Testis (tissue), 3 donors: ENCODE data around the gene DSPP. TPM values are rescaled to one million over a fixed set of nuclear protein-coding genes. Genes with fewer than 3 reads are reported as not detected.

Experiments
- DNase-seq: peaks from one replicate; pipeline ENCODE4 v3.0.0-alpha.2; 2019
- H3K27ac ChIP-seq, 2 donors: fragments of 200-600 bp; sonication (generic); one replicate each; pipeline ENCODE4 v1.5.1; 2019
- H3K27me3 ChIP-seq: fragments of 200-600 bp; sonication (generic); one replicate; pipeline ENCODE4 v1.5.1; 2019
- H3K36me3 ChIP-seq: fragments of 200-600 bp; sonication (generic); one replicate; pipeline ENCODE4 v1.5.1; 2017; ENCODE audit warnings: low read depth; ENCODE audit errors: missing control alignments
- H3K4me1 ChIP-seq: fragments of 200-600 bp; sonication (generic); one replicate; pipeline ENCODE4 v1.5.1; 2019
- H3K4me3 ChIP-seq, 2 donors: fragments of 200-600 bp; sonication (generic); one replicate each; pipeline ENCODE4 v1.5.1; 2017 to 2019
- H3K9me3 ChIP-seq: fragments of 200-600 bp; sonication (generic); one replicate; pipeline ENCODE4 v1.5.1; 2017
- CTCF ChIP-seq, 3 experiments: fragments of 450-650 bp in 2 of 3; fragments of 200-600 bp in 1 of 3; sonication (generic) in 1 of 3; IDR thresholded peaks; one replicate each; pipeline ENCODE4 v1.5.1; 2016 to 2019; ENCODE audit warnings: antibody characterized with exemption in 3 of 3, mild to moderate bottlenecking in 2 of 3, moderate library complexity in 1 of 3
- POLR2A ChIP-seq: fragments of 450-650 bp; IDR thresholded peaks from one replicate; pipeline ENCODE4 v1.6.1; 2017; ENCODE audit warnings: antibody characterized with exemption, mild to moderate bottlenecking, moderate library complexity
- WGBS, 2 donors: methylation state at CpG; one replicate each; pipeline ENCODE4 v1.1.5; 2018; 5-methylcytosine and 5-hydroxymethylcytosine counted together
- intact Hi-C: fragments of 100-400 bp; cut with DNase I; formaldehyde crosslinking; loops from one replicate; pipeline ENCODE4 v1.15.1; 2023; ENCODE audit warnings: low total_unique reads
- polyA plus RNA-seq: library from polyadenylated mRNA; stranded (reverse); fragments of 350-450 nt; fragmentation: Illumina TruSeq; extraction: RNeasy Lipid Tissue Mini Kit (QIAGEN cat#74804); gene quantifications from one replicate; pipeline ENCODE4 v1.2.3, GENCODE V29; 2014; ENCODE audit warnings: low read depth, low replicate concordance; ENCODE audit not compliant: insufficient read depth
- total RNA-seq, 2 donors: library from RNA; depleted of rRNA; stranded (reverse); fragments of >200 nt; gene quantifications; one replicate each; pipeline ENCODE4 v1.2.3, GENCODE V29; 2016

The DSPP gene
- total and polyA plus RNA-seq, 3 donors from 2014 or later = not detected

GRCh38 chr4:87592124-87592523 is 16.2 kb upstream of the DSPP start:
- no peaks in the 10 kb centered on the region for H3K36me3 ChIP-seq
- intact Hi-C loops = no loop called here
- H3K9me3 ChIP-seq = no peaks in the 10 kb centered on the region
- no peak overlapping the region for H3K4me3 ChIP-seq
- 86 to 87% methylated on average over 2 of the region's 2 CpGs for WGBS, 2 donors
- no peak for TF ChIP-seq CTCF (IDR thresholded peaks at IDR 0.05)
- TF ChIP-seq POLR2A = no peak
- H3K27me3 ChIP-seq = no peaks in the 10 kb centered on the region
- no peaks in the 10 kb centered on the region for H3K4me1 ChIP-seq
- no peak for DNase-seq
- H3K27ac ChIP-seq = no peak overlapping the region

GRCh38 chr4:87601361-87601760 is 7.0 kb upstream of the DSPP start:
- Histone ChIP-seq H3K36me3 (no peaks in the 10 kb centered on the region), H3K4me1 (no peaks in the 10 kb centered on the region), H3K4me3 (no peak overlapping the region), H3K27me3 (no peaks in the 10 kb centered on the region), H3K27ac (no peak overlapping the region), H3K9me3 (no peaks in the 10 kb centered on the region)
- DNase-seq = no peak
- TF ChIP-seq POLR2A (no peak), CTCF (IDR thresholded peaks at IDR 0.05) (no peak)
- intact Hi-C loops = no loop called here

GRCh38 chr4:87614292-87614890 is 6.1 kb downstream of the DSPP start:
- whole genome bisulfite sequencing, 2 donors = 72 to 89% methylated on average over 4 of the region's 4 CpGs
- no peaks in the 10 kb centered on the region for H3K4me1 ChIP-seq

GRCh38 chr4:87616268-87616667 is 7.9 kb downstream of the DSPP start:
- no peaks in the 10 kb centered on the region for H3K27me3 ChIP-seq
- no peak for DNase-seq
- TF ChIP-seq CTCF (IDR thresholded peaks at IDR 0.05) (no peak), POLR2A (no peak)
- H3K4me3 ChIP-seq = no peak overlapping the region
- H3K4me1 ChIP-seq = no peaks in the 10 kb centered on the region
- no peaks in the 10 kb centered on the region for H3K36me3 ChIP-seq
- intact Hi-C loops = no loop called here
- H3K27ac ChIP-seq = no peak overlapping the region
- no peaks in the 10 kb centered on the region for H3K9me3 ChIP-seq
- WGBS, 2 donors = 56 to 58% methylated on average over 9 of the region's 9 CpGs

More at GRCh38 chr4:87614292-87614890, 6.1 kb downstream of the DSPP start:
- no peak overlapping the region for H3K4me3 ChIP-seq
- intact Hi-C loops = no loop called here
- no peak overlapping the region for H3K27ac ChIP-seq
- no peaks in the 10 kb centered on the region for H3K27me3 ChIP-seq
- H3K36me3 ChIP-seq = no peaks in the 10 kb centered on the region
- DNase-seq = no peak
- TF ChIP-seq CTCF (IDR thresholded peaks at IDR 0.05) (no peak), POLR2A (no peak)
- no peaks in the 10 kb centered on the region for H3K9me3 ChIP-seq

- Histone ChIP-seq H3K27me3 (no peaks in the 10 kb centered on the region), H3K36me3 (no peaks in the 10 kb centered on the region), H3K9me3 (no peaks in the 10 kb centered on the region), H3K27ac (peak overlapping the region; percentile 31 to 82), H3K4me3 (no peak overlapping the region), H3K4me1 (no peaks in the 10 kb centered on the region)
- intact Hi-C loops = no loop called here
- no peak for DNase-seq
- TF ChIP-seq CTCF (IDR thresholded peaks at IDR 0.05) (no peak), POLR2A (no peak)
- 50 to 51% methylated on average over 6 of the region's 6 CpGs for WGBS, 2 donors
Measured at GRCh38 chr4:87620086-87620485, 11.8 kb downstream of the DSPP start.
